NCI-H774 (cell line): Measurements from ENCODE around the gene STAC2.

Experiments
- DNase-seq: peaks from one replicate; lab custom pipeline; 2025; lab: John Stamatoyannopoulos, UW

Gene STAC2

DNA sequence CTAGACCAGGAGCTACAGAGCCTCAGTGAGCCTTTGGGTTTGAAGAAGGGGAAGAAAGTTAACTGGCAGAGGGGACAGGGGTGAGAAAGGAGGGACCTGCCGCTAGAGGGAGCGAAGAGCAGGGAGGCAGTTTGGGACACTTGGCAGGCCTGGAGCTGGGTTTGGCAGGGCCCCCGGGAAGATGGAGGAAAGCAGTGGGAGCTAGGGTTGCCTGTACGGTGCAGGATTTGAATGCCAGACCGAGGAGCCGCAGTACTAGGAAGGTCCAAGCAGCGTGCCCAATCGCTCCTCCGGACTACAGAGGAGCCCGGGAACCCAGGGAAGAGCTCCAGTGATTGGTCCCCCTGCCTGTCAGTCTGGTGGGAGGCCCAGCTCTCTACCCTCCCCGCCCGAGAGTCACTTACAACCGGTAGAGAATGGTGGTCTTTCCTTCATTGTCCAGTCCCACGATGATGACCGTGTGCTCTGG lies 61.0 kb downstream of the STAC2 start:
- peak; percentile 27 for DNase-seq

DNA sequence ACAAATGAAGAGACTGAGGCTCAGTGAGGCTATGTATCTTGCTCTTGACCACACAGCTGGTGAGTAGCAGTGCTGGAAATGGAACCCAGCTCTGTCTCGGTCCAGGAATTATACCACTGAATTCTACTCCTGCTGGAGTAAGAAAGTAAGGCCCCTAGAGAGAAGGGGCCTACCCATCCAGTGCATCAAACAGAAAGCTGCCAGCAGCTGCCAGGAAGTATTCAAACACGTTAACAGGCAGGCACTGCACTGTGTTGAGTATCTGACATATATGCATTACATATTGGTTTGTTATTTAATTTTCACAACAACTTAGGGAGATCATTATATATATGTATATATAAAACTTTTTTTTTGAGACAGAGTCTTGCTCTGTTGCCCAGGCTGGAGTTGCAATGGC lies 63.8 kb downstream of the STAC2 start:
- no peak for DNase-seq
